Adipose tissue (tissue), 3 donors: ENCODE measurements around the gene GPER1. TPM values are rescaled to one million over a fixed set of nuclear protein-coding genes. Genes with fewer than 3 reads are reported as not detected.
"Not testable (repeated sequence)": the region's sequence is repeated elsewhere in the genome, so short reads cannot be mapped to it uniquely, and the experiment has no call there.

Source experiments
- H3K27ac ChIP-seq: one replicate; pipeline ENCODE4 v1.5.1; 2013; ENCODE audit warnings: low read depth, low read length
- WGBS, 3 donors: extraction: QIAGEN DNeasy Blood & Tissue Kit; methylation state at CpG; one replicate each; pipeline ENCODE4 v1.1.7; 2013; 5-methylcytosine and 5-hydroxymethylcytosine counted together
- polyA plus RNA-seq, 3 donors: library from polyadenylated mRNA; stranded (reverse); fragments of 200-250 nt; gene quantifications; one replicate each; pipeline ENCODE4 v1.2.3, GENCODE V29; 2013
- donor health status: healthy with polysubstance abuse.
- donor health status: Bipolar disorder and iron deficiency.
- donor health status: healthy.

GPER1 gene
- polyA plus RNA-seq, 3 donors = 1.5 to 11.1 (median 9.9) TPM

DNA sequence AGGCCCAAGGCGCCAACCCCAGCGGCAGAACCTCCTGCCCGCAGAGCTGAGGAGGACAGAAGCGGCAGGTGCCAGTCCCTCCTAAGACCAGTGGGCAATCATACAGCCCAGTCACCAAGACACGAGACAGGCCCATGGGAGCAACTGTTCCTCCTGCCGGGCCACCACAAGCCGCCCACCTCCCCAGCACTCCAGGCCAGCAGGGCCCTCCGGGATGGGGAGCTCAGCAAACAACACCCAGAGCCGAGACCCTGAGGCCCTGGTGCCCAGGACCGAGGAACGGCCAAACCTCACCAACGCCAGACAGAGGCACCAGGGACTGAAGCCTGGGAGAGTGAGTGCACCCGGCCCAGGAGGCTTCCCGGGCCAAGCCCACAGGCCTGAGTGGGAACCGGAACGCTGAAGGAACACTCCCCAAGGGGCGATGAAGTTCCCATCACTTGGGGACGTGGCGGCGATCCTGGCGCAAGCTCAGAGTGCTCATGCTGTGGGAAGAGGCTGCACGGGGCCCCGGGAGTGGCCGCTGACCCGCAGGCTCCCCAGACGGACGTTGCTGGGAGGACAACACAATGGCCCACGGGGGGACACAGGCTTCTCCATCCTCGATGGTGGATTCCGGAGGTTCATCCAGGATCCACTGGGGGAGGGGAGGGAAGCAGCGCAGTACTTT, 35.1 kb downstream of the GPER1 start:
- 56 to 76% (median 68%) methylated on average over 31 of the region's 31 CpGs for WGBS, 3 donors
- no peak overlapping the region for H3K27ac ChIP-seq

- no peak overlapping the region for H3K27ac ChIP-seq
- 32 to 43% (median 37%) methylated on average over 17 of the region's 17 CpGs for WGBS, 3 donors
Observed at GRCh38 chr7:1123715-1124114, 35.8 kb downstream of the GPER1 start.

DNA sequence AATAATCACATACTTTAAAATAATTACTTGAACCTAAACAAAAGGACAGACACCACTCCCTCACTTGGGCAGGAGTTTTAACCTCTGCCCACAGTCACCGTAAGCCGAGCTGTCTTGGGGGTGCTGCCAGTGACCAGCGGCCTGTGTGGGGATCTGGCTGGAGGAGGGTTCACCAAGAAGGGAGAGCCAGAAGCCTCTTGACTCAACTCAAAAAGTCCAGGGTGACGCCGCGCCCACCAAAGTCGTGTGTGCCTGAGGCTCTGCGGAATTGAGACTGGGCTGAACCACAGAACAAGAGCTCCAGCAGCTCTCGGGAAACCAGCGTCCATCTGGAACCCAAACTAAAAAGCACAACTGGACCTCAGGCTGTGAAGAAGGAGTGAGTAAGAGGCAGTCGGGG, 36.3 kb downstream of the GPER1 start:
- WGBS, 3 donors = 36 to 87% (median 60%) methylated on average over 11 of the region's 11 CpGs

GRCh38 chr7:1124816-1125602, 37.1 kb downstream of the GPER1 start:
- 44 to 71% (median 59%) methylated on average over 23 of the region's 23 CpGs for WGBS, 3 donors
- peak overlapping the region; percentile 17 for H3K27ac ChIP-seq

More for the DNA sequence above, 36.3 kb downstream of the GPER1 start:
- peak overlapping the region; percentile 54 for H3K27ac ChIP-seq

- 95 to 98% (median 96%) methylated on average over 16 of the region's 16 CpGs for WGBS, 3 donors
- no peak overlapping the region for H3K27ac ChIP-seq
Observed at GRCh38 chr7:1125603-1125969, 37.7 kb downstream of the GPER1 start.

GRCh38 chr7:1127001-1127400, 39.1 kb downstream of the GPER1 start:
- WGBS, 3 donors = 93 to 96% (median 95%) methylated on average over 7 of the region's 7 CpGs

DNA sequence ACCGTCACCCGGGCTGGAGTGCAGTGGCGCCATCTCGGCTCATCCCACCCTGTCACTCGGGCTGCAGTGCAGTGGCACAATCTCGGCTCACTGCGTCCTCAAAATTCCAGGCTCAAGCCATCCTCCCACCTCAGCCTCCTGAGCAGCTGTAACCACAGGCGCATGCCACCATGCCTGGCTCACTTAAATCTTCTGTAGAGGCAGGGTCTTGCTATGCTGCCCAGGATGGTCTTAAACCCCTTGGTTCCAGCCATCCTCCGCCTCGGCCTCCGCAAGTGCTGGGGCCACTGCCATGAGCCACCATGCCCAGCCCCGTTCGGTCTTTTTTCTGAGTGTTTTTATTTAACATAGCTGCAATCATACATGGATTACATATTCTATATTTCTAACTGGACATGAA, 41.5 kb downstream of the GPER1 start:
- WGBS, 3 donors = 94 to 96% (median 96%) methylated on average over 9 to 13 of the region's 13 CpGs
- no peak overlapping the region for H3K27ac ChIP-seq

More at GRCh38 chr7:1127001-1127400, 39.1 kb downstream of the GPER1 start:
- H3K27ac ChIP-seq = no peak overlapping the region

GRCh38 chr7:1130021-1130990, 42.4 kb downstream of the GPER1 start:
- 92 to 95% (median 94%) methylated on average over 22 to 26 of the region's 26 CpGs for whole genome bisulfite sequencing, 3 donors
- H3K27ac ChIP-seq = no peak overlapping the region

DNA sequence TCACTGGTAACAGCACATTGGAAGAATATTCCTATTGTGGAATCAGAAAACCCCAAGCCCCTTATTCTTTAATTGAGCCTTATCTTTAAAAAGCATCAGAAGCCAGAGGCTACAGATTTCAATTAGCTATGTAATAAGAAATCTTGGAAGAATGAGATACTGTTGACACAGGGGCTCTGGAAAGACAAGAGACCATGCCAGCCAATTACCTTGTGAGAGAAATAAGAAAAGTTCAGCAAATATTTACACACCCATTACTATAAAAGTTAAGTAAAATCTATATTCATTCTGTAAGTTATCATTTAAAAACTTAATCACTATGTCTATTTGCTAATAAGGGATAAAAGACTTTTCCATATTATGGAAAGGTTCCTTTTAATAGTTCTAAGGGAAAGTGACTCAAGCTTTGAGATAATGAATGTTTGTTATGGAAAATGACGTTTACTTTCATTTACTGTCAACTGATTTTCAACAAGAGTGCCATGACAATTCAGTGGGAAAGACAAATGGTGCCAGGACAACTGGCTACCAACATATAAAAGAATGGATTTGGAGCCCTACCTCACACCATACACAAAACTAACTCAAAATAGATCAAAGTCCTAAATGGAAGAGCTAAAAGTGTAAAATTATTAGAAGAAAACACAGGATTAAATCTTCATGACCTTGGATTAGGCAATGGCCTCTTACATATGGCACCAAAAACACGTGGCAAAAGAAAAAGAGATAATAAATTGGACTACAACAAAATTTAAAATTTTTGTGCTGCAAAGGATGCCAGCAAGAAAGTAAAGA, 43.8 kb downstream of the GPER1 start:
- no peak overlapping the region for H3K27ac ChIP-seq
- 44 to 92% (median 82%) methylated on average over 2 of the region's 2 CpGs for WGBS, 3 donors

- H3K27ac ChIP-seq = no peak overlapping the region
- 52 to 78% (median 75%) methylated on average over 7 of the region's 7 CpGs for WGBS, 3 donors
Observed at GRCh38 chr7:1134951-1135350, 47.0 kb downstream of the GPER1 start.

GRCh38 chr7:1136841-1137516, 49.1 kb downstream of the GPER1 start:
- no peak overlapping the region for H3K27ac ChIP-seq
- WGBS, 3 donors = 16 to 26% (median 21%) methylated on average over 9 of the region's 9 CpGs

DNA sequence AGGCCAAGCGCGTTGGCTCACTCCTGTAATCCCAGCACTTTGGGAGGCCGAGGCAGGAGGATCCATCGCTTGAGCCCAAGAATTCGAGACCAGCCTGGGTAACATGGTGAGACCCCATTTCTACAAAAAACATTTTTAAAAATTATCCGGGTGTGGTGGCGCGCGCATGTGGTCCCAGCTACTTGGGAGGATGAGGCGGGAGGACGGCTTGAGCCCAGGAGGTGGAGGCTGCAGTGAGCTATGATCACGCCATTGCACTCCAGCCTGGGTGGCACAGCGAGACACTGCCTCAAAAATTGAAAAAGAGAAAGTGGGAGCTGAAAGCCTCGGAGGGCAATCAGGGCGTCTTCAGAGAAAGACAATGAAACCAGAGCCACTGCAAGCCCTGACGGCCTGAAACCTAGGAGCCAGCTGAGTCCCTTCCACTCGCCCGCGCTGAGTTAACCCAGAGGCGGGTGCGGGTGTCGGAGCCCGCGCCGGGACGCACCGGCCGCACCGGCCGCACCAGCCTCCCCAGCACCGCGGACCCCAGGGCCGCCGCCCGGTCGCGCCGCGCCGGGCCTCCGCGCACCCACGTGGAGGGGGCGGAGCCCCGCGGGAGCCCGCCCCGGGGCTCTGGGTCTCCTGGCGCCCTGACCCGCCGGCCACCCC, 49.7 kb downstream of the GPER1 start:
- no peak overlapping the region for H3K27ac ChIP-seq
- 7 to 14% (median 8%) methylated on average over 28 to 51 of the region's 51 CpGs for whole genome bisulfite sequencing, 3 donors

DNA sequence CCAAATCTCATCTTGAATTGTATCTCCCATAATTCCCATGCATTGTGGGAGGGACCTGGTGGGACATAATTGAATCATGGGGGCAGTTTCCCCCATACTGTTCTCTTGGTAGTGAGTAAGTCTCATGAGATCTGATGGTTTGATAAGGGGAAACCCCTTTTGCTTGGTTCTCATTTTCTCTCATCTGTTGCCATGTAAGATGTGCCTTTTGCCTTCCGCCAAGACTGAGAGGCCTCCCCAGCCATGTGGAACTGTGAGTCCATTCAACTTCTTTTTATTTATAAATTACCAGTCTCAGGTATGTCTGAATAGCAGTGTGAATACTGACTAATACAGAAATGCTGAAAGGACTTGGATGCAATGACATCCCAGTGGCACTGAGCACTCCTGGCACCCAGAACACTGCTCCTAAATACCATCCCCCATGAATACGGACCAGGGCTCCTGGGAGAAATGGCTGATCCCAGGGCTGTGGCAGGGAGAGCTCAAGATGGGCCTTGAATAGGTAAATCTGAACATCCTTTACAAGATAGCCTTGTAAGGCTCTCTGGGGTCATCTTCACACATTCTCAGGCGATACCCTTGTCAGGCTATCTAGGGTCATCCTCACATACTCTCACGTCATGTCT, 52.7 kb downstream of the GPER1 start:
- 87 to 93% (median 92%) methylated on average over 4 of the region's 4 CpGs for WGBS, 3 donors
- no peak overlapping the region for H3K27ac ChIP-seq

GRCh38 chr7:1141651-1142050, 53.7 kb downstream of the GPER1 start:
- no peak overlapping the region for H3K27ac ChIP-seq
- 84 to 92% (median 84%) methylated on average over 6 of the region's 6 CpGs for WGBS, 3 donors

DNA sequence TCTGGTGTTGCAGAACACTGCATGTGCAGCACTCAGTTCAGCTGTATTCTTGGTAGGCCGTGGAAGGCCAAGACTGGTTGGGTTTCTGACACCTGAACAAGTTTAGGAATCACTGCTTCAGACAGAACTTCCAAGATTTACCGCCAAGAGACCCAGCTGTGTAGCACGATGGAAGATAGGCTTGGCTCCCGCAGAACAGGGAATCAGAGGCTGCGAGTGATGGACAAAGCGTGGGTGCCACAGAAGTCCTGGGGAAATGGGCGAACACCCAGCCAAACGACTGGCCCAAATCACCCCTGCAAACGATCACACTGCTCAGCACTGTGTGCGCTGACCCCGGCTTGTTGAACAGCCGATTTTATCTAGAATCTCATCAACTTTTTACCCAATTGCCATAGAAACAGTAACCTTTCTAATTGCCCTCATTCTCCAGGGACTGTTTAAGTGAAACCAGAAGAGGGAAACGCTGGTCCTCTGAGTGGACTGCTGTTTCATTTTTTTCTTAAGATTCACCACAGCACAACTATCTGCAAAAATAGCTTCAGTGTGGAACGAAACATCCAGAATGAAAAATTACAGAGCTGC, 54.2 kb downstream of the GPER1 start:
- no peak overlapping the region for H3K27ac ChIP-seq
- WGBS, 3 donors = 70 to 78% (median 71%) methylated on average over 14 of the region's 14 CpGs

GRCh38 chr7:1143031-1143430, 55.1 kb downstream of the GPER1 start:
- WGBS, 3 donors = 83 to 88% (median 88%) methylated on average over 5 of the region's 5 CpGs
- H3K27ac ChIP-seq = not testable (repeated sequence)
